HCT116 (cell line): Measurements from ENCODE around the gene ZNF516.

Source experiments
- CBX3 ChIP-seq: IDR thresholded peaks from 2 replicates; pipeline ENCODE4 v1.6.1; 2012; ENCODE audit warnings: low read depth
- EZH2 ChIP-seq: fragments of 200-600 bp; sonication (generic); IDR thresholded peaks from 2 replicates; pipeline ENCODE4 v1.6.1; 2017; ENCODE audit warnings: antibody characterized with exemption, mixed run types
- FOSL1 ChIP-seq: IDR thresholded peaks from 2 replicates; pipeline ENCODE4 v1.6.1; 2012; ENCODE audit warnings: low read depth
- POLR2A ChIP-seq: IDR thresholded peaks from 2 replicates; pipeline ENCODE4 v1.7.0; 2011; ENCODE audit warnings: borderline replicate concordance; ENCODE audit not compliant: insufficient read depth, insufficient read length; ENCODE audit errors: extremely low read depth
- POLR2AphosphoS5 ChIP-seq: IDR thresholded peaks from 2 replicates; pipeline ENCODE4 v1.6.1; 2011; ENCODE audit warnings: mild to moderate bottlenecking, low read depth, low read length, moderate library complexity
- RAD21 ChIP-seq: IDR thresholded peaks from 2 replicates; pipeline ENCODE4 v1.6.1; 2012; ENCODE audit warnings: low read depth, mild to moderate bottlenecking
- ZNF274 ChIP-seq: fragments of 200-500 bp; sonication (Bioruptor generic); IDR thresholded peaks from 2 replicates; pipeline ENCODE4 v1.6.1; 2014; ENCODE audit warnings: mild to moderate bottlenecking, low read depth, low read length, inconsistent platforms
- TF ChIP-seq, protein P1 (sequence below): IDR thresholded peaks from 2 replicates; pipeline ENCODE4 v1.6.1; 2011; ENCODE audit warnings: mild to moderate bottlenecking, low read length, moderate library complexity; ENCODE audit not compliant: insufficient replicate concordance; ENCODE audit errors: extremely low read depth
- TF ChIP-seq, protein P2 (sequence below): IDR thresholded peaks from 2 replicates; pipeline ENCODE4 v1.6.1; 2012; ENCODE audit warnings: low read depth
- TF ChIP-seq, protein P3 (sequence below): IDR thresholded peaks from 2 replicates; pipeline ENCODE4 v1.6.1; 2012
- TF ChIP-seq, protein P4 (sequence below): IDR thresholded peaks from 2 replicates; pipeline ENCODE4 v1.6.1; 2012
- TF ChIP-seq, protein P5 (sequence below), 3 experiments: fragments of 200-600 bp in 1 of 3; sonication (generic) in 1 of 3; IDR thresholded peaks in 2 of 3; conservative IDR thresholded peaks in 1 of 3; 2 replicates each; pipeline ENCODE4 v1.5.1; 2012 to 2017; ENCODE audit warnings: low read depth in 2 of 3, low read length in 2 of 3, antibody characterized with exemption in 1 of 3, borderline replicate concordance in 1 of 3, control low read depth in 1 of 3, mild to moderate bottlenecking in 1 of 3, mixed read lengths in 1 of 3, mixed run types in 1 of 3, moderate library complexity in 1 of 3; ENCODE audit not compliant: insufficient read depth in 1 of 3

DNA sequence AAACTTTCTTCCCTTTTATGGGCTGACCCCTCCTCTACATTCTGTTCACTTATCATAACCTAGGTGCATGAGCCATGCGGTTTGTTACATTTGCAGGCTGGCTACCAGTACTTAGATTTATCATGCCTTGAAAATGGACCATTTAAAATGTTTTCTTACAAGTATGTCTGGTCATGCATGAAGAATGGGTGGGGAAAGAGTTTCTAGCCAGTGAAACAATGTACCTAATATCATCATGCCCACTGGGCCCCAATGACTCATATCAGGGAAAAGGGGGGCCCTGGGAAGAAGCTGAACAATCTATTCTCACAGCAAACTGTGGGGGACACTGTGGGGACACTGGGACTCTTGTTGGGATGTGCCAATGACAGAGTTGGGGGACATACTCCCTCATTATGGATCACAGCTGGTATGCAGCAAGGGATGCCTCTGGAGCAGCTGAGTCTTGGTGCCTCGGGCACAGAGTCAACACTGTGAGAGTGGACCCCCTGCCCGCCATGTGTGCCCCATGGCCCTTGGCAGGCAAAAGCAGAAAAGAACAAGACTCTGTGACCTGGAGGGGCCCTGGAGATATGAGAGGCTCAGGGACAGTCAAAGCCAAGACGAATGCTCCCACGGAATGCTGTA lies 156.3 kb downstream of the ZNF516 start:
- TF ChIP-seq POLR2AphosphoS5, result no peak
- no peak for TF ChIP-seq ZNF274
- TF ChIP-seq, protein P1, sequence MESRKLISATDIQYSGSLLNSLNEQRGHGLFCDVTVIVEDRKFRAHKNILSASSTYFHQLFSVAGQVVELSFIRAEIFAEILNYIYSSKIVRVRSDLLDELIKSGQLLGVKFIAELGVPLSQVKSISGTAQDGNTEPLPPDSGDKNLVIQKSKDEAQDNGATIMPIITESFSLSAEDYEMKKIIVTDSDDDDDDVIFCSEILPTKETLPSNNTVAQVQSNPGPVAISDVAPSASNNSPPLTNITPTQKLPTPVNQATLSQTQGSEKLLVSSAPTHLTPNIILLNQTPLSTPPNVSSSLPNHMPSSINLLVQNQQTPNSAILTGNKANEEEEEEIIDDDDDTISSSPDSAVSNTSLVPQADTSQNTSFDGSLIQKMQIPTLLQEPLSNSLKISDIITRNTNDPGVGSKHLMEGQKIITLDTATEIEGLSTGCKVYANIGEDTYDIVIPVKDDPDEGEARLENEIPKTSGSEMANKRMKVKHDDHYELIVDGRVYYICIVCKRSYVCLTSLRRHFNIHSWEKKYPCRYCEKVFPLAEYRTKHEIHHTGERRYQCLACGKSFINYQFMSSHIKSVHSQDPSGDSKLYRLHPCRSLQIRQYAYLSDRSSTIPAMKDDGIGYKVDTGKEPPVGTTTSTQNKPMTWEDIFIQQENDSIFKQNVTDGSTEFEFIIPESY, result no peak
- no peak for TF ChIP-seq POLR2A
- TF ChIP-seq, protein P2, sequence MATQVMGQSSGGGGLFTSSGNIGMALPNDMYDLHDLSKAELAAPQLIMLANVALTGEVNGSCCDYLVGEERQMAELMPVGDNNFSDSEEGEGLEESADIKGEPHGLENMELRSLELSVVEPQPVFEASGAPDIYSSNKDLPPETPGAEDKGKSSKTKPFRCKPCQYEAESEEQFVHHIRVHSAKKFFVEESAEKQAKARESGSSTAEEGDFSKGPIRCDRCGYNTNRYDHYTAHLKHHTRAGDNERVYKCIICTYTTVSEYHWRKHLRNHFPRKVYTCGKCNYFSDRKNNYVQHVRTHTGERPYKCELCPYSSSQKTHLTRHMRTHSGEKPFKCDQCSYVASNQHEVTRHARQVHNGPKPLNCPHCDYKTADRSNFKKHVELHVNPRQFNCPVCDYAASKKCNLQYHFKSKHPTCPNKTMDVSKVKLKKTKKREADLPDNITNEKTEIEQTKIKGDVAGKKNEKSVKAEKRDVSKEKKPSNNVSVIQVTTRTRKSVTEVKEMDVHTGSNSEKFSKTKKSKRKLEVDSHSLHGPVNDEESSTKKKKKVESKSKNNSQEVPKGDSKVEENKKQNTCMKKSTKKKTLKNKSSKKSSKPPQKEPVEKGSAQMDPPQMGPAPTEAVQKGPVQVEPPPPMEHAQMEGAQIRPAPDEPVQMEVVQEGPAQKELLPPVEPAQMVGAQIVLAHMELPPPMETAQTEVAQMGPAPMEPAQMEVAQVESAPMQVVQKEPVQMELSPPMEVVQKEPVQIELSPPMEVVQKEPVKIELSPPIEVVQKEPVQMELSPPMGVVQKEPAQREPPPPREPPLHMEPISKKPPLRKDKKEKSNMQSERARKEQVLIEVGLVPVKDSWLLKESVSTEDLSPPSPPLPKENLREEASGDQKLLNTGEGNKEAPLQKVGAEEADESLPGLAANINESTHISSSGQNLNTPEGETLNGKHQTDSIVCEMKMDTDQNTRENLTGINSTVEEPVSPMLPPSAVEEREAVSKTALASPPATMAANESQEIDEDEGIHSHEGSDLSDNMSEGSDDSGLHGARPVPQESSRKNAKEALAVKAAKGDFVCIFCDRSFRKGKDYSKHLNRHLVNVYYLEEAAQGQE, result no peak
- TF ChIP-seq EZH2, result no peak
- TF ChIP-seq, protein P3, sequence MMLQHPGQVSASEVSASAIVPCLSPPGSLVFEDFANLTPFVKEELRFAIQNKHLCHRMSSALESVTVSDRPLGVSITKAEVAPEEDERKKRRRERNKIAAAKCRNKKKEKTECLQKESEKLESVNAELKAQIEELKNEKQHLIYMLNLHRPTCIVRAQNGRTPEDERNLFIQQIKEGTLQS, result no peak
- TF ChIP-seq, protein P4, sequence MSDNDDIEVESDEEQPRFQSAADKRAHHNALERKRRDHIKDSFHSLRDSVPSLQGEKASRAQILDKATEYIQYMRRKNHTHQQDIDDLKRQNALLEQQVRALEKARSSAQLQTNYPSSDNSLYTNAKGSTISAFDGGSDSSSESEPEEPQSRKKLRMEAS, result no peak
- TF ChIP-seq, protein P5, sequence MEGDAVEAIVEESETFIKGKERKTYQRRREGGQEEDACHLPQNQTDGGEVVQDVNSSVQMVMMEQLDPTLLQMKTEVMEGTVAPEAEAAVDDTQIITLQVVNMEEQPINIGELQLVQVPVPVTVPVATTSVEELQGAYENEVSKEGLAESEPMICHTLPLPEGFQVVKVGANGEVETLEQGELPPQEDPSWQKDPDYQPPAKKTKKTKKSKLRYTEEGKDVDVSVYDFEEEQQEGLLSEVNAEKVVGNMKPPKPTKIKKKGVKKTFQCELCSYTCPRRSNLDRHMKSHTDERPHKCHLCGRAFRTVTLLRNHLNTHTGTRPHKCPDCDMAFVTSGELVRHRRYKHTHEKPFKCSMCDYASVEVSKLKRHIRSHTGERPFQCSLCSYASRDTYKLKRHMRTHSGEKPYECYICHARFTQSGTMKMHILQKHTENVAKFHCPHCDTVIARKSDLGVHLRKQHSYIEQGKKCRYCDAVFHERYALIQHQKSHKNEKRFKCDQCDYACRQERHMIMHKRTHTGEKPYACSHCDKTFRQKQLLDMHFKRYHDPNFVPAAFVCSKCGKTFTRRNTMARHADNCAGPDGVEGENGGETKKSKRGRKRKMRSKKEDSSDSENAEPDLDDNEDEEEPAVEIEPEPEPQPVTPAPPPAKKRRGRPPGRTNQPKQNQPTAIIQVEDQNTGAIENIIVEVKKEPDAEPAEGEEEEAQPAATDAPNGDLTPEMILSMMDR (IDR thresholded peaks at IDR 0.05 in 2 of 3, conservative IDR thresholded peaks at IDR 0.05 in 1 of 3; ENCODE audit: borderline replicate concordance in 1 of 3, insufficient read depth in 1 of 3, low read depth in 2 of 3, low read length in 2 of 3), result no peak
- TF ChIP-seq RAD21, result no peak
- TF ChIP-seq FOSL1, result no peak
- TF ChIP-seq CBX3, result no peak
